SK-N-SH treated with all-trans-retinoic acid at 6 μM for 48 hours (cell line): ENCODE results near the gene MCFD2.

Source experiments
- BACH2 ChIP-seq: fragments of 250-450 bp; sonication (Bioruptor Pico); IDR thresholded peaks from 2 replicates; pipeline ENCODE4 v1.9.0; 2021; ENCODE audit warnings: mild to moderate bottlenecking, borderline replicate concordance
- CSRNP3 ChIP-seq: fragments of 250-450 bp; sonication (Bioruptor Pico); IDR thresholded peaks from 2 replicates; pipeline ENCODE4 v1.5.1; 2021; ENCODE audit warnings: mild to moderate bottlenecking, moderate library complexity
- ESRRG ChIP-seq: fragments of 250-450 bp; sonication (Bioruptor Pico); IDR thresholded peaks from 2 replicates; pipeline ENCODE4 v1.6.1; 2021; ENCODE audit warnings: mild to moderate bottlenecking
- GLIS3 ChIP-seq: fragments of 250-450 bp; sonication (Bioruptor Pico); IDR thresholded peaks from 2 replicates; pipeline ENCODE4 v1.5.0; 2020; ENCODE audit warnings: mild to moderate bottlenecking, moderate library complexity
- ISL1 ChIP-seq: fragments of 250-450 bp; sonication (Bioruptor Pico); IDR thresholded peaks from 2 replicates; pipeline ENCODE4 v2.1.2; 2022; ENCODE audit warnings: mild to moderate bottlenecking, moderate library complexity
- PATZ1 ChIP-seq: fragments of 250-450 bp; sonication (Bioruptor Pico); IDR thresholded peaks from 2 replicates; pipeline ENCODE4 v1.8.0; 2020; ENCODE audit warnings: mild to moderate bottlenecking, moderate library complexity, borderline replicate concordance
- RARB ChIP-seq: fragments of 250-450 bp; sonication (Bioruptor Pico); IDR thresholded peaks from 2 replicates; pipeline ENCODE4 v1.8.0; 2021; ENCODE audit warnings: mild to moderate bottlenecking, moderate library complexity
- TSHZ2 ChIP-seq: fragments of 250-450 bp; sonication (Bioruptor Pico); IDR thresholded peaks from 2 replicates; pipeline ENCODE4 v1.5.0; 2020; ENCODE audit warnings: mild to moderate bottlenecking, moderate library complexity
- ZC3H10 ChIP-seq: fragments of 250-450 bp; sonication (Bioruptor Pico); IDR thresholded peaks from 2 replicates; pipeline ENCODE4 v1.5.1; 2021; ENCODE audit warnings: mild to moderate bottlenecking, moderate library complexity
- ZFP3 ChIP-seq: fragments of 250-450 bp; sonication (Bioruptor Pico); IDR thresholded peaks from 2 replicates; pipeline ENCODE4 v1.5.0; 2020; ENCODE audit warnings: mild to moderate bottlenecking, moderate library complexity
- ZFP30 ChIP-seq: fragments of 450-650 bp; formaldehyde crosslinking; IDR thresholded peaks from 2 replicates; pipeline ENCODE4 v1.5.0; 2022; ENCODE audit warnings: mild to moderate bottlenecking, moderate library complexity

GRCh38 chr2:46942891-46943626 lies 27.5 kb upstream of the MCFD2 start:
- no peak for TF ChIP-seq TSHZ2 (CRISPR knock-in tag)
- TF ChIP-seq ZFP3 = no peak
- no peak for TF ChIP-seq BACH2 (CRISPR knock-in tag)
- TF ChIP-seq RARB (CRISPR knock-in tag) = no peak
- no peak for TF ChIP-seq ZC3H10
- no peak for TF ChIP-seq ZFP30 (CRISPR knock-in tag)
- no peak for TF ChIP-seq CSRNP3 (CRISPR knock-in tag)
- TF ChIP-seq ESRRG (CRISPR knock-in tag) = no peak
- TF ChIP-seq ISL1 = no peak
- no peak for TF ChIP-seq PATZ1 (CRISPR knock-in tag)
- TF ChIP-seq GLIS3 (CRISPR knock-in tag) = no peak
